ENCODE data around the gene PNPLA1.

Gene PNPLA1

DNA sequence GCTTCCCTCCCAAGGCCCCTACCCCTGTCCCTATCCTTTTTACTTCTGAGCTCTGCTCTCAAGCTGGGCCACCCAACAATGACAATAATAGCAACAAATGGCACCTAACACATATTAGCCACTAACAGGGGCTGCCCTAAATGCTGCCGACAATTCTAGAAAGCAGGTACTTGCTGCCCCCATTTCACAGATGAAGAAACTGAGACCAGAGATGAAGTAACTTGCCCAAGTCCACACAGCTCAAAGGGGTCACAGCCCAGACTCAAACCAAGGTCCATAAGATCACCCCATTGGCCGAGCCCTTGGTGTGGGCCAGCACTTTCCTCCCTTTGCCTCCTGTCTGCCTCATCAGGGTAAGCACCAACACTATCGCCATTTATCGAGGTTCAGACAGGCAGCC, 54.9 kb downstream of the PNPLA1 start:
- TF ChIP-seq NFIC (IDR thresholded peaks at IDR 0.05): no peak
- TF ChIP-seq TAF1 (IDR thresholded peaks at IDR 0.05; ENCODE audit: low read depth): no peak
- TF ChIP-seq ZBTB7A (IDR thresholded peaks at IDR 0.05; ENCODE audit: low read depth): no peak
- TF ChIP-seq CEBPB (IDR thresholded peaks at IDR 0.05): no peak
- TF ChIP-seq YY1 (IDR thresholded peaks at IDR 0.05; ENCODE audit: low read depth): no peak
- TF ChIP-seq, protein P1, sequence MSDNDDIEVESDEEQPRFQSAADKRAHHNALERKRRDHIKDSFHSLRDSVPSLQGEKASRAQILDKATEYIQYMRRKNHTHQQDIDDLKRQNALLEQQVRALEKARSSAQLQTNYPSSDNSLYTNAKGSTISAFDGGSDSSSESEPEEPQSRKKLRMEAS (IDR thresholded peaks at IDR 0.05): no peak
- no peak for TF ChIP-seq CREB1 (IDR thresholded peaks at IDR 0.05; ENCODE audit: low read depth)
- TF ChIP-seq, protein P2, sequence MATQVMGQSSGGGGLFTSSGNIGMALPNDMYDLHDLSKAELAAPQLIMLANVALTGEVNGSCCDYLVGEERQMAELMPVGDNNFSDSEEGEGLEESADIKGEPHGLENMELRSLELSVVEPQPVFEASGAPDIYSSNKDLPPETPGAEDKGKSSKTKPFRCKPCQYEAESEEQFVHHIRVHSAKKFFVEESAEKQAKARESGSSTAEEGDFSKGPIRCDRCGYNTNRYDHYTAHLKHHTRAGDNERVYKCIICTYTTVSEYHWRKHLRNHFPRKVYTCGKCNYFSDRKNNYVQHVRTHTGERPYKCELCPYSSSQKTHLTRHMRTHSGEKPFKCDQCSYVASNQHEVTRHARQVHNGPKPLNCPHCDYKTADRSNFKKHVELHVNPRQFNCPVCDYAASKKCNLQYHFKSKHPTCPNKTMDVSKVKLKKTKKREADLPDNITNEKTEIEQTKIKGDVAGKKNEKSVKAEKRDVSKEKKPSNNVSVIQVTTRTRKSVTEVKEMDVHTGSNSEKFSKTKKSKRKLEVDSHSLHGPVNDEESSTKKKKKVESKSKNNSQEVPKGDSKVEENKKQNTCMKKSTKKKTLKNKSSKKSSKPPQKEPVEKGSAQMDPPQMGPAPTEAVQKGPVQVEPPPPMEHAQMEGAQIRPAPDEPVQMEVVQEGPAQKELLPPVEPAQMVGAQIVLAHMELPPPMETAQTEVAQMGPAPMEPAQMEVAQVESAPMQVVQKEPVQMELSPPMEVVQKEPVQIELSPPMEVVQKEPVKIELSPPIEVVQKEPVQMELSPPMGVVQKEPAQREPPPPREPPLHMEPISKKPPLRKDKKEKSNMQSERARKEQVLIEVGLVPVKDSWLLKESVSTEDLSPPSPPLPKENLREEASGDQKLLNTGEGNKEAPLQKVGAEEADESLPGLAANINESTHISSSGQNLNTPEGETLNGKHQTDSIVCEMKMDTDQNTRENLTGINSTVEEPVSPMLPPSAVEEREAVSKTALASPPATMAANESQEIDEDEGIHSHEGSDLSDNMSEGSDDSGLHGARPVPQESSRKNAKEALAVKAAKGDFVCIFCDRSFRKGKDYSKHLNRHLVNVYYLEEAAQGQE (IDR thresholded peaks at IDR 0.05; ENCODE audit: low read depth): no peak
- TF ChIP-seq TEAD4 (IDR thresholded peaks at IDR 0.05): no peak
- no peak for TF ChIP-seq FOXM1 (IDR thresholded peaks at IDR 0.05; ENCODE audit: borderline replicate concordance, low read depth)

DNA sequence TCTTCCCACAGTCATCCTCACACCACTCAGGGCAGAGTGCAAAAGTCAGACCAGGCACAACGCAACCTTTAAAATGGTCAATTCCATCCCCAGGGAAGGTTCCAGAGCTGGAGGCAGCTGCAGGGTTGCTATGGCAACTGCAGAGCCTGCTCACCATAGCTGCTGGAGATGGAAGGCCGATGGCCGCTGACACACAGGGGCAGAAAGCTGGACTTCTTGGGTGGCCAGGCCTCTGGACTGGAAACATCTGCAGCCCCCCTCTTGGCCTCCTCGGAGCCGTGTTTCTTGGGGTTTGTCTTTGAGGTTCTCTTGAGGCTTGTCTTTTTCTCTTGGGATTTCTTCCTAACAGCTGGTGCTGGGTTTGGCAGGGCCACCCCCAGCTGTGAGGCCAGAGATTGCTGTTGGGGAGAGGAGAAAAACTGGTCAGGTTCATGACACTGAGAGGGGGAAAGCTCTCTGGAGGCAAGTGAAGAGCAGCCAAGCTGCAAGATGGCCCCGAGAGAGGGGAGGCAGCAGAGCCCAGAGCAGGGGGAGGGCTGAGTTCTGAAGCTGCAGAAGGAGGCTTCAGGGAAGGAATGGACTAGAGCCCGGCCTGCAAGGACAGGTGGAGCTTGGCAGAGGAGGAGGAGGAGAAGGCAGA, 56.6 kb downstream of the PNPLA1 start:
- TF ChIP-seq NFIC (IDR thresholded peaks at IDR 0.05): no peak
- TF ChIP-seq YY1 (IDR thresholded peaks at IDR 0.05; ENCODE audit: low read depth): no peak

DNA sequence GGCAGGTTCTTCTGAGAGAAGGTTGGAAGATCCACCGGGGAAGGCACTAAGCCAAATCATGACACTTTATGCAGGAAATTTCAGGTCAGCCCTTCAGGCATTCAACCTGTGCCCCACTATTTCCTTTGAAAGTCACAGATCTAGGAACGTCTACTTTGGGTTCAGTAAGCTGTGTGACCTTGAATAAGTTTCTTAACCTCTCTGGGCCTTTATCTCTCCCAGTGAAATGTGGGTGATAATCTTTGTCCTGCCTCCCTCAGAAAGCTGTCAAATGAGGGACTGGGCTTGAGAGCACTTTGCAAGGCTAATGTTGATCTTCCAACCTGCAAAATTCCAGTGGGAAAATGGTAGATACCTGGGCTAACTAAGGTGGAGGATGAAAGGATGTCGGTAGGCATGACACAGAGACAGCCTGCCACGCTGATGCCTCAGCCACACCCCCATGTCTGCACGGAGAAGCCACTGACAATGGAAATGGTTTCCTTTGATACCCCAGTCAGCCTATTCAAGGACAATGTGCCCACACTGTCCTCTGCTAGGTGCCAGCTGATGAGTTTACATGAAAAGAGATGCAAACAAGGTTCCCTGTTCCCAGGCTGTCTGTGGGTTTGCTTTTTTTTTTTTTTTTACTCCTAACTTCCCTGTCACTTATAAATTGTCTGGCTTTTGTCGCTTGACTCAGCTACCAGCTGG, 57.5 kb downstream of the PNPLA1 start:
- TF ChIP-seq EP300 (IDR thresholded peaks at IDR 0.05; ENCODE audit: borderline replicate concordance) (no peak), ZBTB7A (IDR thresholded peaks at IDR 0.05; ENCODE audit: low read depth) (no peak), CEBPB (IDR thresholded peaks at IDR 0.05) (no peak), TEAD4 (IDR thresholded peaks at IDR 0.05) (no peak), TAF1 (IDR thresholded peaks at IDR 0.05; ENCODE audit: low read depth) (no peak), RAD21 (IDR thresholded peaks at IDR 0.05; ENCODE audit: low read depth) (no peak)
- TF ChIP-seq, protein P1 (IDR thresholded peaks at IDR 0.05): no peak
- TF ChIP-seq, protein P3, sequence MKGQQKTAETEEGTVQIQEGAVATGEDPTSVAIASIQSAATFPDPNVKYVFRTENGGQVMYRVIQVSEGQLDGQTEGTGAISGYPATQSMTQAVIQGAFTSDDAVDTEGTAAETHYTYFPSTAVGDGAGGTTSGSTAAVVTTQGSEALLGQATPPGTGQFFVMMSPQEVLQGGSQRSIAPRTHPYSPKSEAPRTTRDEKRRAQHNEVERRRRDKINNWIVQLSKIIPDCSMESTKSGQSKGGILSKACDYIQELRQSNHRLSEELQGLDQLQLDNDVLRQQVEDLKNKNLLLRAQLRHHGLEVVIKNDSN (IDR thresholded peaks at IDR 0.05): no peak

DNA sequence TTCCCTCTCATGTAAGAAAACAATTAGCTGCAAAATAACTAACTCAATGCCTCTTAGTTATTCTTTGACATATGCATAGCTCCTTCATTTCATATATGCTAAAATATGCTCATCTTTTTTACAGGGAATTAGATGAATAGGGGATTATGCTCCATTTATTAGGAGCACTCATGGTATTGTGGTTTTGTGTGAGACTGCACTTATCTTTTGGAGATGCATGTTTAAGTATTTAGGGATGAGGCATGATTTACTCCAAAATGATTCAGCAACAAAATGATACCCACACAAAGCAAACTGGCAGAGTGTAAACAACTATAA, 58.0 kb downstream of the PNPLA1 start:
- TF ChIP-seq, protein P3 (IDR thresholded peaks at IDR 0.05): no peak
- TF ChIP-seq TCF12 (IDR thresholded peaks at IDR 0.05; ENCODE audit: low read depth): no peak
- TF ChIP-seq CEBPB (IDR thresholded peaks at IDR 0.05): no peak
- TF ChIP-seq EGR1 (IDR thresholded peaks at IDR 0.05): no peak
- TF ChIP-seq FOXM1 (IDR thresholded peaks at IDR 0.05; ENCODE audit: borderline replicate concordance, low read depth): no peak
- TF ChIP-seq, protein P2 (IDR thresholded peaks at IDR 0.05; ENCODE audit: low read depth): no peak
- no peak for TF ChIP-seq TEAD4 (IDR thresholded peaks at IDR 0.05)
- TF ChIP-seq ZBTB7A (IDR thresholded peaks at IDR 0.05; ENCODE audit: low read depth): no peak
- TF ChIP-seq RAD21 (IDR thresholded peaks at IDR 0.05; ENCODE audit: low read depth): no peak
- TF ChIP-seq, protein P1 (IDR thresholded peaks at IDR 0.05): no peak
- no peak for TF ChIP-seq TAF1 (IDR thresholded peaks at IDR 0.05; ENCODE audit: low read depth)
- no peak for TF ChIP-seq CREB1 (IDR thresholded peaks at IDR 0.05; ENCODE audit: low read depth)
- no peak for TF ChIP-seq EP300 (IDR thresholded peaks at IDR 0.05; ENCODE audit: borderline replicate concordance)
- no peak for TF ChIP-seq YY1 (IDR thresholded peaks at IDR 0.05; ENCODE audit: low read depth)
- TF ChIP-seq NFIC (IDR thresholded peaks at IDR 0.05): no peak

DNA sequence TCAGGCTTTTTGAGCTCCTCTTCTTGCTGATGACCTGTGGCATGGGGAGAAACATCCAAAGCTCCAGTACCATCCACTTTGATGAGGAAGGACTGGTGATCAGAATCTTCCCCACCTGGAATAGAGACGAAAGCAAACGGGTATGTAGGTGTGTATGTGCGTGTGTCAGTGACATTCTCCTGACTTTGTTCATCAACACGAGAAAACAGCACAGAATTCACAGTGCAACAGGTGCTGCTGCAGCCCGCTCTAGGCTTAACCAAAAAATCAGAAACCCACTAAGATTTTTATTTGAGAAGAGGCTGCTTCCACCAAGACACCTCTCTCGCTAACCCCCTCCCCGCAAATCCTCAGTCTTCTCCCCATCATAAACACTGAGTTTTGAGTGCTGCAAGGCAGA, 58.7 kb downstream of the PNPLA1 start:
- TF ChIP-seq NFIC (IDR thresholded peaks at IDR 0.05): no peak
- TF ChIP-seq EP300 (IDR thresholded peaks at IDR 0.05; ENCODE audit: borderline replicate concordance): no peak
- TF ChIP-seq EGR1 (IDR thresholded peaks at IDR 0.05): no peak
- no peak for TF ChIP-seq CEBPB (IDR thresholded peaks at IDR 0.05)
- TF ChIP-seq TCF12 (IDR thresholded peaks at IDR 0.05; ENCODE audit: low read depth): no peak
- no peak for TF ChIP-seq CREB1 (IDR thresholded peaks at IDR 0.05; ENCODE audit: low read depth)
- TF ChIP-seq, protein P3 (IDR thresholded peaks at IDR 0.05): no peak
- TF ChIP-seq, protein P2 (IDR thresholded peaks at IDR 0.05; ENCODE audit: low read depth): no peak
